Measurements from ENCODE around the gene PRDM16.

DNA sequence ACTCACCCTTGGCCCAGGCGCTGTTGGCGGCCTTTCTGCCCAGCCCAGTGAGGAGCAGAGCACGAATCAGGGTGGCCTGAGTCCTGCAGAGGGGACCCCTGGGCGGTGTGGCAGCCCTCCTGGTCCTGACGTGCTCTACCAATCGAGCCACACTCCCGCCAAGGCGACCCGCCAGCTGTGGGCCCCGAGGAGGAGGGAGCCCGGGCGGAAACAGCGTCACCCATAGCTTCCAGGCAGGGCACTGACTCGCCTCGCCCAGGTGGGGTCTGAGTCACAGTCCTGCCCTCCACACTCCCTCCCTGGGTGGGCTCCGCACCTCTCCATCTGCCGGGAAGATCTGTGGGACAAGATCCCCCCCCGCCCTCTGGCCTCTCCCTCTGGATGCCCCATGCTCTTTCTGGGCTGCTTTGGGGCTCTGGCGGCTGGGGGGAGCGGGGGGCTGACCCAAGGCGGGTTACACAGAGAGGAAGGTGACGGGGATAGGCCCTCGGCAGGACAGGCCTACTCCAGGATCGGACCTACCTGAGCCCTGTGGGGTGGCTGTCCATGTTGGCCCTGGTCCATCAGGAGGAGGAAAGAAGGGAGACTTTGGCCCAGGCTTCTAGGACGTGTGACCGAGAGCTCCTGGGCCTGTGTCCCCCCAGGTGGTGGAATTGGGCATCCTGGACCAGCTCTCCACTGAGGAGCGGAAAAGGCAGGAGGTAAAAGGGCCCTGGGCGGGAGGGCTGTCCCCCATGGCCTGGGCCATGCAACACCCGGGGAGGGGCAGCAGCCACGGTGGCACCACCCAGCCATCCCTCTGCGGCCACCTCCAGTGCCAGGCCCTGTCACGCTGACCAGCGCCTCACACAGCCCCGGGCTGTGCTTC is 399.5 kb downstream of the PRDM16 start:
- TF ChIP-seq, protein P1, sequence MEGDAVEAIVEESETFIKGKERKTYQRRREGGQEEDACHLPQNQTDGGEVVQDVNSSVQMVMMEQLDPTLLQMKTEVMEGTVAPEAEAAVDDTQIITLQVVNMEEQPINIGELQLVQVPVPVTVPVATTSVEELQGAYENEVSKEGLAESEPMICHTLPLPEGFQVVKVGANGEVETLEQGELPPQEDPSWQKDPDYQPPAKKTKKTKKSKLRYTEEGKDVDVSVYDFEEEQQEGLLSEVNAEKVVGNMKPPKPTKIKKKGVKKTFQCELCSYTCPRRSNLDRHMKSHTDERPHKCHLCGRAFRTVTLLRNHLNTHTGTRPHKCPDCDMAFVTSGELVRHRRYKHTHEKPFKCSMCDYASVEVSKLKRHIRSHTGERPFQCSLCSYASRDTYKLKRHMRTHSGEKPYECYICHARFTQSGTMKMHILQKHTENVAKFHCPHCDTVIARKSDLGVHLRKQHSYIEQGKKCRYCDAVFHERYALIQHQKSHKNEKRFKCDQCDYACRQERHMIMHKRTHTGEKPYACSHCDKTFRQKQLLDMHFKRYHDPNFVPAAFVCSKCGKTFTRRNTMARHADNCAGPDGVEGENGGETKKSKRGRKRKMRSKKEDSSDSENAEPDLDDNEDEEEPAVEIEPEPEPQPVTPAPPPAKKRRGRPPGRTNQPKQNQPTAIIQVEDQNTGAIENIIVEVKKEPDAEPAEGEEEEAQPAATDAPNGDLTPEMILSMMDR (IDR thresholded peaks at IDR 0.05; ENCODE audit: insufficient read depth, low read depth, low read length), result no peak
- TF ChIP-seq EZH2 (IDR thresholded peaks at IDR 0.05; ENCODE audit: insufficient read depth, low read length), result no peak

All from astrocyte (in vitro differentiated cells and primary cell).